ENCODE data around the gene WIPF2. TPM values are rescaled to one million over a fixed set of nuclear protein-coding genes. Genes with fewer than 3 reads are reported as not detected.
"Not testable (repeated sequence)": the region's sequence is repeated elsewhere in the genome, so short reads cannot be mapped to it uniquely, and the experiment has no call there.

Gene WIPF2
- polyA plus RNA-seq, 4 donors: 12.5 to 22.9 (median 14.0) TPM

DNA sequence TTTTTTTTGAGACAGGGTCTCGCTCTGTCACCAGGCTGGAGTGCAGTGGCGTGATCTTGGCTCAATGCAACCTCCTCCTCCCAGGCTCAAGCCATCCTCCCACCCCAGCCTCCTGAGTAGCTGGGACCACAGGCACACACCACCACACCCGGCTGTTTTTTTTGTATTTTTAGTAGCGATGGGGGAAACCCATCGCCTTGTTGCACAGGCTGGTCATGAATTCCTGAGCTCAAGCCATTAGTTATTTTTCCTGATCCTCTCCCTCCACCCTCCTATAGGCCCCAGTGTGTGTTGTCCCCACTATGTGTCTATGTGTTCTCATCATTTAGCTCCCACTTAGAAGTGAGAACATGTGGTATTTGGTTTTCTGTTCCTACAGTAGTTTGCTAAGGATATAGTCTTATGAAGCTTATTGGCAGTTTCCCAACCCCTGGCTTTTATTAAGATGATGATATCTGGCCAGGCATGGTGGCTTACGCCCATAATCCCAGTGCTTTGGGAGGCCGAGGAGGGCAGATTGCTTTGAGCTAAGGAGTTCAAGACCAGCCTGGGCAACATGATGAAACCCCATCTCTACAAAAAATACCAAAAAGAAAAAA is 80.2 kb downstream of the WIPF2 start:
- H3K27ac ChIP-seq (ENCODE audit: low read depth in 1 of 3, low read length in 2 of 3); FAIRE-seq; H3K4me3 ChIP-seq (ENCODE audit: low read depth in 1 of 3, low read length in 3 of 3); H3K4me1 ChIP-seq (ENCODE audit: control insufficient read depth in 3 of 3, insufficient read depth in 2 of 3, low read depth in 1 of 3, low read length in 2 of 3); DNase-seq; H3K27me3 ChIP-seq (ENCODE audit: control insufficient read depth in 3 of 3, insufficient read depth in 3 of 3, low read length in 3 of 3); H3K9me3 ChIP-seq (ENCODE audit: control insufficient read depth in 2 of 2, insufficient read depth in 1 of 2, low read depth in 1 of 2, low read length in 1 of 2): not testable (repeated sequence)
- WGBS, 3 donors: 80 to 94% (median 92%) methylated on average over 7 of the region's 7 CpGs
- H3K36me3 ChIP-seq (ENCODE audit: control insufficient read depth in 3 of 3, insufficient read depth in 2 of 3, low read depth in 1 of 3, low read length in 3 of 3): peaks cover 0 to 15% (median 0%) of the 10 kb centered on the region in 3 donors

DNA sequence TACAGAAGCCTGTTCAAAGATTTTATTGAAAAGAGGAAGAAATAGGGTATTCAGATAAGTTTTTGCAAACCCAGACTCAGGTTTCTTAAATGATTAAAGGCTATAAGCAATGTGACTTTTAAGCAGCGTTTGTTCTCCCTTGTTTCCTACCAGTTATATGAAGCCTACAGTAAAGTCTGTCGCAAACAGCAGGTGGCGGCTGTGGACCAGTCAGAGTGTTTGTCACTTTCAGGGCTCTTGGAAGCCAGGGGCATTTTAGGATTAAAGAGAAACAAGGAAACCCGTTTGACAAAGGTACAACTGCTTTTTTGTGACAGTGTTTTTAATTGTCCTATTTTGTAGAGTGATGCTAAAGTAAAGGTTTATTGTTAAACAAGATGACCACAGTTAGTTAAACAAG is 82.2 kb downstream of the WIPF2 start:
- no peaks in the 10 kb centered on the region for H3K9me3 ChIP-seq (ENCODE audit: control insufficient read depth in 2 of 2, insufficient read depth in 1 of 2, low read depth in 1 of 2, low read length in 1 of 2)
- no peak overlapping the region for H3K27ac ChIP-seq (ENCODE audit: low read depth in 1 of 3, low read length in 2 of 3)
- no peak overlapping the region for H3K4me3 ChIP-seq (ENCODE audit: low read depth in 1 of 3, low read length in 3 of 3)
- WGBS, 3 donors: 28 to 60% (median 51%) methylated on average over 4 of the region's 4 CpGs
- peaks cover 0 to 2% (median under 1%) of the 10 kb centered on the region in 3 donors for H3K4me1 ChIP-seq (ENCODE audit: control insufficient read depth in 3 of 3, insufficient read depth in 2 of 3, low read depth in 1 of 3, low read length in 2 of 3)
- H3K36me3 ChIP-seq (ENCODE audit: control insufficient read depth in 3 of 3, insufficient read depth in 2 of 3, low read depth in 1 of 3, low read length in 3 of 3): peaks cover 0 to 12% (median 0%) of the 10 kb centered on the region in 3 donors
- H3K27me3 ChIP-seq (ENCODE audit: control insufficient read depth in 3 of 3, insufficient read depth in 3 of 3, low read length in 3 of 3): no peaks in the 10 kb centered on the region
- peak in 1 of 2 donors; percentile 58 for DNase-seq
- no peak for FAIRE-seq

DNA sequence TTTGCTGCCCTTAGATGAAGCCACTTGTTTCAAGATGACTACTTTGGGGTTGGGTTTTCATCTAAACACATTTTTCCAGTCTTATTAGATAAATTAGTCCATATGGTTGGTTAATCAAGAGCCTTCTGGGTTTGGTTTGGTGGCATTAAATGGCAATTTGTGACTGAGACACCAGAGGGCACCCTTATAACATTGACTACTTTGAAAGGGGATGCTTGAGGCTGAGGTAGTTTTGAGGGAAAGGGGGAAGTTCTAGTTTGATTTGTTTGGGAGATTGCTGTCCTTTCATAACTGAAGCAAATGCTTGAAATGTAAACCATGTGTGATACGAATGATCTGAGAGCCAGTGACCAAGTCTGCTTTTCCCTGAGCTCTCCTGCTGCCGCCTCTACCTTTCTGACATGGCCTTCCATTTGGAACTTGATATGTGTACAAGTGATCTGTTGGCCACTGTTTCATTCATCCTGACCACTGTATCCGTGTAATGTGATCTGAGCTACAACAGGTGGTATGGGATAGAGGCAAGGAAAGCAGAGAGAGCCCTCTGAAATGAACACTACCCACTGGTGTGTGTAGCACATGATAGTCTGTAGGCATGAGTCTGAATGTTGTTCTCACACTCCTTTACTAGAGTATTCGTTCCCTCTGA is 84.0 kb downstream of the WIPF2 start:
- Histone ChIP-seq H3K4me3 (ENCODE audit: low read depth in 1 of 3, low read length in 3 of 3) (no peak overlapping the region), H3K27me3 (ENCODE audit: control insufficient read depth in 3 of 3, insufficient read depth in 3 of 3, low read length in 3 of 3) (no peaks in the 10 kb centered on the region), H3K4me1 (ENCODE audit: control insufficient read depth in 3 of 3, insufficient read depth in 2 of 3, low read depth in 1 of 3, low read length in 2 of 3) (peaks cover 7 to 21% (median 8%) of the 10 kb centered on the region in 3 donors), H3K36me3 (ENCODE audit: control insufficient read depth in 3 of 3, insufficient read depth in 2 of 3, low read depth in 1 of 3, low read length in 3 of 3) (peaks cover 0 to 8% (median 0%) of the 10 kb centered on the region in 3 donors), H3K9me3 (ENCODE audit: control insufficient read depth in 2 of 2, insufficient read depth in 1 of 2, low read depth in 1 of 2, low read length in 1 of 2) (no peaks in the 10 kb centered on the region), H3K27ac (ENCODE audit: low read depth in 1 of 3, low read length in 2 of 3) (peak overlapping the region in 1 of 3 donors; percentile 7)
- FAIRE-seq (no peak), DNase-seq (peak; percentile 71 to 75)
- WGBS, 3 donors: 43 to 58% (median 57%) methylated on average over 4 of the region's 4 CpGs

- FAIRE-seq (no peak), DNase-seq (no peak)
- 58 to 80% (median 76%) methylated on average over 5 of the region's 5 CpGs for WGBS, 3 donors
- peaks cover 0 to 6% (median 0%) of the 10 kb centered on the region in 3 donors for H3K36me3 ChIP-seq (ENCODE audit: control insufficient read depth in 3 of 3, insufficient read depth in 2 of 3, low read depth in 1 of 3, low read length in 3 of 3)
- peaks cover 8 to 29% (median 15%) of the 10 kb centered on the region in 3 donors for H3K4me1 ChIP-seq (ENCODE audit: control insufficient read depth in 3 of 3, insufficient read depth in 2 of 3, low read depth in 1 of 3, low read length in 2 of 3)
- no peak overlapping the region for H3K4me3 ChIP-seq (ENCODE audit: low read depth in 1 of 3, low read length in 3 of 3)
- peak overlapping the region in 2 of 3 donors; percentile 35 to 48 for H3K27ac ChIP-seq (ENCODE audit: low read depth in 1 of 3, low read length in 2 of 3)
- no peaks in the 10 kb centered on the region for H3K27me3 ChIP-seq (ENCODE audit: control insufficient read depth in 3 of 3, insufficient read depth in 3 of 3, low read length in 3 of 3)
- no peaks in the 10 kb centered on the region for H3K9me3 ChIP-seq (ENCODE audit: control insufficient read depth in 2 of 2, insufficient read depth in 1 of 2, low read depth in 1 of 2, low read length in 1 of 2)
Observed at GRCh38 chr17:40303708-40304551, 84.8 kb downstream of the WIPF2 start.

- not testable (repeated sequence) for H3K27me3 ChIP-seq (ENCODE audit: control insufficient read depth in 3 of 3, insufficient read depth in 3 of 3, low read length in 3 of 3); H3K9me3 ChIP-seq (ENCODE audit: control insufficient read depth in 2 of 2, insufficient read depth in 1 of 2, low read depth in 1 of 2, low read length in 1 of 2); DNase-seq; H3K36me3 ChIP-seq (ENCODE audit: control insufficient read depth in 3 of 3, insufficient read depth in 2 of 3, low read depth in 1 of 3, low read length in 3 of 3); FAIRE-seq; H3K4me3 ChIP-seq (ENCODE audit: low read depth in 1 of 3, low read length in 3 of 3)
- H3K27ac ChIP-seq (ENCODE audit: low read depth in 1 of 3, low read length in 2 of 3): peak overlapping the region in 2 of 3 donors; percentile 35 to 48
- H3K4me1 ChIP-seq (ENCODE audit: control insufficient read depth in 3 of 3, insufficient read depth in 2 of 3, low read depth in 1 of 3, low read length in 2 of 3): peaks cover 11 to 30% (median 15%) of the 10 kb centered on the region in 3 donors
- 63 to 95% (median 84%) methylated on average over 3 to 5 of the region's 5 CpGs for WGBS, 3 donors
Observed at GRCh38 chr17:40304552-40304863, 85.4 kb downstream of the WIPF2 start.

- not testable (repeated sequence) for DNase-seq; H3K9me3 ChIP-seq (ENCODE audit: control insufficient read depth in 2 of 2, insufficient read depth in 1 of 2, low read depth in 1 of 2, low read length in 1 of 2); H3K27me3 ChIP-seq (ENCODE audit: control insufficient read depth in 3 of 3, insufficient read depth in 3 of 3, low read length in 3 of 3); H3K27ac ChIP-seq (ENCODE audit: low read depth in 1 of 3, low read length in 2 of 3); H3K36me3 ChIP-seq (ENCODE audit: control insufficient read depth in 3 of 3, insufficient read depth in 2 of 3, low read depth in 1 of 3, low read length in 3 of 3); H3K4me3 ChIP-seq (ENCODE audit: low read depth in 1 of 3, low read length in 3 of 3); FAIRE-seq
- H3K4me1 ChIP-seq (ENCODE audit: control insufficient read depth in 3 of 3, insufficient read depth in 2 of 3, low read depth in 1 of 3, low read length in 2 of 3): peaks cover 15 to 34% (median 19%) of the 10 kb centered on the region in 3 donors
- 89 to 96% (median 93%) methylated on average over 5 of the region's 5 CpGs for WGBS, 3 donors
Observed at GRCh38 chr17:40304866-40305265, 85.8 kb downstream of the WIPF2 start.

- DNase-seq (no peak), FAIRE-seq (no peak)
- Histone ChIP-seq H3K4me1 (ENCODE audit: control insufficient read depth in 3 of 3, insufficient read depth in 2 of 3, low read depth in 1 of 3, low read length in 2 of 3) (peaks cover 15 to 49% (median 23%) of the 10 kb centered on the region in 3 donors), H3K27me3 (ENCODE audit: control insufficient read depth in 3 of 3, insufficient read depth in 3 of 3, low read length in 3 of 3) (no peaks in the 10 kb centered on the region), H3K9me3 (ENCODE audit: control insufficient read depth in 2 of 2, insufficient read depth in 1 of 2, low read depth in 1 of 2, low read length in 1 of 2) (no peaks in the 10 kb centered on the region), H3K36me3 (ENCODE audit: control insufficient read depth in 3 of 3, insufficient read depth in 2 of 3, low read depth in 1 of 3, low read length in 3 of 3) (peaks cover 0 to 3% (median 0%) of the 10 kb centered on the region in 3 donors), H3K4me3 (ENCODE audit: low read depth in 1 of 3, low read length in 3 of 3) (no peak overlapping the region), H3K27ac (ENCODE audit: low read depth in 1 of 3, low read length in 2 of 3) (peak overlapping the region; percentile 13 to 77 (median 69))
- 25 to 44% (median 36%) methylated on average over 2 of the region's 2 CpGs for WGBS, 3 donors
Observed at GRCh38 chr17:40306395-40306794, 87.3 kb downstream of the WIPF2 start.

DNA sequence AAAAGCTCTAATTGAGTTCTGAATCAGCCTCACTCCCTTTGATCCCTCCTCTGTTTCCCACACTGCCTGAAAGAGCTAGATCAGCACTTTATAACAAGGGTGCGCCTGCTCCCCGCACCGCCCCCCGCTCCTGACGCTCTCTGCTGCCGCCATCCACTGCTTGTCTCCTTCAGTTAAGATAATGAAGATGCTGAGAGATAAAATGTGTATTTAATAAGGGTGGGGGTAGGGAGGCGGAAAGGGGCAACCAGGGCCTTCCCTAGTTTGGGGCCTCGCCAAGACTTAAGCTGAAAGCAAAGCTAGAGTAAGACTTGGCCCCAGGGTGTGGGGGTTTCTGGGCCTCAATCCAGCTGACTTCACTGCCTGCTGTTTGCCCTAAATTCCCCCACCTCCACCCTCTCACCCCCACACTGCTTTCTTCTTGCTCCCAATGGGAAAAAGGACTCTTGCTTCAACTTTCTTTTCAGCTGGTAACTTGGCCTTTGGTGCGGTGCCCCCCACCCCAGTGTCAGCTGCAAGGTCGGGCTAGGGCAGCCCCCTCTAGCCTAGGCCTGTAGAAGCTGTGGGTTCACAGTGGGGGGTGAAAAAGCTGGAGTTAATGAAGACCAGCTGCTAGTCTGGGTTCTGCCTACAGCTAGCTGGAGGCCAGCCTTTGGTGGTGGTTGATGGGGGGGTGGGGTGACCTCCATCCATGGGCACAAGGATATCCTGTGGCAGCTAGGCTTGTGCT is 88.1 kb downstream of the WIPF2 start:
- peaks cover 0 to 3% (median 0%) of the 10 kb centered on the region in 3 donors for H3K36me3 ChIP-seq (ENCODE audit: control insufficient read depth in 3 of 3, insufficient read depth in 2 of 3, low read depth in 1 of 3, low read length in 3 of 3)
- WGBS, 3 donors: 17 to 38% (median 35%) methylated on average over 10 of the region's 10 CpGs
- peaks cover 15 to 55% (median 23%) of the 10 kb centered on the region in 3 donors for H3K4me1 ChIP-seq (ENCODE audit: control insufficient read depth in 3 of 3, insufficient read depth in 2 of 3, low read depth in 1 of 3, low read length in 2 of 3)
- no peaks in the 10 kb centered on the region for H3K9me3 ChIP-seq (ENCODE audit: control insufficient read depth in 2 of 2, insufficient read depth in 1 of 2, low read depth in 1 of 2, low read length in 1 of 2)
- H3K27ac ChIP-seq (ENCODE audit: low read depth in 1 of 3, low read length in 2 of 3): peak overlapping the region; percentile 55 to 77 (median 69)
- FAIRE-seq (no peak), DNase-seq (peak; percentile 68 to 78)
- H3K27me3 ChIP-seq (ENCODE audit: control insufficient read depth in 3 of 3, insufficient read depth in 3 of 3, low read length in 3 of 3): no peaks in the 10 kb centered on the region
- H3K4me3 ChIP-seq (ENCODE audit: low read depth in 1 of 3, low read length in 3 of 3): no peak overlapping the region

Data from small intestine (tissue), 7 donors.